DND-41 (cell line): ENCODE measurements around the gene ATP1A2.

ENCODE experiments used
- EZH2 ChIP-seq: IDR thresholded peaks from 3 replicates; pipeline ENCODE4 v1.6.1; 2012; ENCODE audit warnings: borderline replicate concordance, low read depth, mild to moderate bottlenecking, moderate library complexity, low read length, inconsistent platforms; ENCODE audit not compliant: severe bottlenecking
- TF ChIP-seq, protein P1 (sequence below): IDR thresholded peaks from 2 replicates; pipeline ENCODE4 v1.5.1; 2012; ENCODE audit warnings: borderline replicate concordance, low read length, moderate library complexity, mild to moderate bottlenecking; ENCODE audit not compliant: poor library complexity, severe bottlenecking; ENCODE audit errors: extremely low read depth

DNA sequence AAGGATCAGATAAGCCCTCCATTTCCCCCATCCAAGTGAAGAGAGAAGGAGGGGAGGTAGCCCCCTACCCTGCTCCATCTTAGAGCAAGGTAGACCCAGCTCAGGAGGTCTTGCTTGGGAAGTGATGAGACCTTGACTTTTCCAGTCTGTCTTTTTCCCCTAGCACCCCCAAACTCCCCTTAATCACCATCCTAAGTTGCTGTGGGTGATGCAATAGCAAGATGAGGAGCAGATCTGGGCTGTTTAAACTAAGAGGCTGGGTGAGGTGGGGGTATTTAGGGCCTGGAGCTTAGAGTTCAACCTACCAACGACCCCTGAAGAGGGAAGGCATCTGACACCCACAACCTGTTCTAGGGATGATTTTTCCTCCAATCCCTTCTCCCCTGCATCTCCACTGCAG is 1.7 kb downstream of the ATP1A2 start:
- TF ChIP-seq, protein P1, sequence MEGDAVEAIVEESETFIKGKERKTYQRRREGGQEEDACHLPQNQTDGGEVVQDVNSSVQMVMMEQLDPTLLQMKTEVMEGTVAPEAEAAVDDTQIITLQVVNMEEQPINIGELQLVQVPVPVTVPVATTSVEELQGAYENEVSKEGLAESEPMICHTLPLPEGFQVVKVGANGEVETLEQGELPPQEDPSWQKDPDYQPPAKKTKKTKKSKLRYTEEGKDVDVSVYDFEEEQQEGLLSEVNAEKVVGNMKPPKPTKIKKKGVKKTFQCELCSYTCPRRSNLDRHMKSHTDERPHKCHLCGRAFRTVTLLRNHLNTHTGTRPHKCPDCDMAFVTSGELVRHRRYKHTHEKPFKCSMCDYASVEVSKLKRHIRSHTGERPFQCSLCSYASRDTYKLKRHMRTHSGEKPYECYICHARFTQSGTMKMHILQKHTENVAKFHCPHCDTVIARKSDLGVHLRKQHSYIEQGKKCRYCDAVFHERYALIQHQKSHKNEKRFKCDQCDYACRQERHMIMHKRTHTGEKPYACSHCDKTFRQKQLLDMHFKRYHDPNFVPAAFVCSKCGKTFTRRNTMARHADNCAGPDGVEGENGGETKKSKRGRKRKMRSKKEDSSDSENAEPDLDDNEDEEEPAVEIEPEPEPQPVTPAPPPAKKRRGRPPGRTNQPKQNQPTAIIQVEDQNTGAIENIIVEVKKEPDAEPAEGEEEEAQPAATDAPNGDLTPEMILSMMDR, result no peak
- no peak for TF ChIP-seq EZH2
